Hematopoietic multipotent progenitor cell treated with erythropoietin and hydrocortisone succinate and interleukin-3 and kit ligand, for 6 days (in vitro differentiated cells): ENCODE results near the gene SLC6A13.

Experiments used
- DNase-seq: peaks from one replicate; pipeline ENCODE4 v3.0.0-alpha.2; 2015

SLC6A13 gene

GRCh38 chr12:195951-196350 lies 66.7 kb downstream of the SLC6A13 start:
- no peak for DNase-seq

- DNase-seq: no peak
Measured at GRCh38 chr12:195156-195555, 67.5 kb downstream of the SLC6A13 start.

- DNase-seq: no peak
Measured at GRCh38 chr12:194276-194675, 68.4 kb downstream of the SLC6A13 start.

- DNase-seq: no peak
Measured at GRCh38 chr12:193261-193660, 69.4 kb downstream of the SLC6A13 start.

GRCh38 chr12:191541-191940 lies 71.1 kb downstream of the SLC6A13 start:
- DNase-seq: no peak

- DNase-seq: no peak
Measured at GRCh38 chr12:190881-191280, 71.8 kb downstream of the SLC6A13 start.

- DNase-seq: no peak
Measured at GRCh38 chr12:189622-189962, 73.0 kb downstream of the SLC6A13 start.

- peak; percentile 87 for DNase-seq
Measured at GRCh38 chr12:188910-189621, 73.6 kb downstream of the SLC6A13 start.

GRCh38 chr12:187986-188909 lies 74.4 kb downstream of the SLC6A13 start:
- peak; percentile 11 for DNase-seq

GRCh38 chr12:186006-186625 lies 76.5 kb downstream of the SLC6A13 start:
- peak; percentile 9 for DNase-seq

GRCh38 chr12:185576-185955 lies 77.1 kb downstream of the SLC6A13 start:
- no peak for DNase-seq

GRCh38 chr12:184811-185575 lies 77.6 kb downstream of the SLC6A13 start:
- peak; percentile 61 for DNase-seq

- peak; percentile 59 for DNase-seq
Measured at GRCh38 chr12:182381-182892, 80.2 kb downstream of the SLC6A13 start.

GRCh38 chr12:181921-182320 lies 80.7 kb downstream of the SLC6A13 start:
- no peak for DNase-seq

- DNase-seq: peak; percentile 90
Measured at GRCh38 chr12:180445-180844, 82.2 kb downstream of the SLC6A13 start.

- DNase-seq: no peak
Measured at GRCh38 chr12:179885-180284, 82.8 kb downstream of the SLC6A13 start.

- peak; percentile 42 for DNase-seq
Measured at GRCh38 chr12:179131-179884, 83.3 kb downstream of the SLC6A13 start.

- DNase-seq: no peak
Measured at GRCh38 chr12:178829-179109, 83.9 kb downstream of the SLC6A13 start.

GRCh38 chr12:177980-178828 lies 84.4 kb downstream of the SLC6A13 start:
- peak; percentile 67 for DNase-seq

- no peak for DNase-seq
Measured at GRCh38 chr12:177336-177979, 85.2 kb downstream of the SLC6A13 start.
